Neuron (in vitro differentiated cells): ENCODE results near the gene HPCAL4.

Experiments
- H2AFZ ChIP-seq: one replicate; pipeline ENCODE4 v1.6.1; 2013; ENCODE audit warnings: low read depth, mild to moderate bottlenecking, inconsistent platforms, low read length, moderate library complexity
- H3K27me3 ChIP-seq: one replicate; pipeline ENCODE4 v1.6.1; 2013; ENCODE audit warnings: low read length; ENCODE audit not compliant: insufficient read depth
- H3K36me3 ChIP-seq: one replicate; pipeline ENCODE4 v1.6.1; 2013; ENCODE audit warnings: low read length; ENCODE audit not compliant: insufficient read depth
- H3K4me1 ChIP-seq: one replicate; pipeline ENCODE4 v1.6.1; 2013; ENCODE audit warnings: low read length; ENCODE audit not compliant: insufficient read depth
- H3K4me3 ChIP-seq: 2 replicates; pipeline ENCODE4 v1.5.1; 2013; ENCODE audit warnings: mild to moderate bottlenecking, low read length, moderate library complexity
- H3K9me3 ChIP-seq: one replicate; pipeline ENCODE4 v1.6.1; 2013; ENCODE audit warnings: low read length

The HPCAL4 gene

DNA sequence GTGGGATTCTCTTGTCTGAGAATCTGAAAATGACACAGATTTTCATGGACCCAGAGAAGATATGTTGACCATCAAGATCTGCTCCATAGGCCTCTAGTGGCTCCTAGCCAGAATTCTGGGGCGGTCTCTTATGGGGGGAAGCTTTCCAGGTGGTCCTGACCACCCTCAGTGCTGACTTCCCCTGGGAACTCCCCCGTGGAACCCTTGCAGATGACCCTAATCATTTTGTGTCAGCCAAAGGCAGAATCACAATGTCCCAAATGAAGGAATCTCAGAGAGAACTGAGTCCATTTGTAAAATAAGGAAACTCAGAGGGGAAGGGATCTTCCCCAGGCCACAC lies 55.4 kb downstream of the HPCAL4 start:
- peaks cover 9% of the 10 kb centered on the region for H3K9me3 ChIP-seq
- peaks cover 76% of the 10 kb centered on the region for H3K27me3 ChIP-seq
- no peaks in the 10 kb centered on the region for H3K36me3 ChIP-seq
- H2AFZ ChIP-seq: no peak overlapping the region
- no peak overlapping the region for H3K4me3 ChIP-seq
- H3K4me1 ChIP-seq: peaks cover 6% of the 10 kb centered on the region

DNA sequence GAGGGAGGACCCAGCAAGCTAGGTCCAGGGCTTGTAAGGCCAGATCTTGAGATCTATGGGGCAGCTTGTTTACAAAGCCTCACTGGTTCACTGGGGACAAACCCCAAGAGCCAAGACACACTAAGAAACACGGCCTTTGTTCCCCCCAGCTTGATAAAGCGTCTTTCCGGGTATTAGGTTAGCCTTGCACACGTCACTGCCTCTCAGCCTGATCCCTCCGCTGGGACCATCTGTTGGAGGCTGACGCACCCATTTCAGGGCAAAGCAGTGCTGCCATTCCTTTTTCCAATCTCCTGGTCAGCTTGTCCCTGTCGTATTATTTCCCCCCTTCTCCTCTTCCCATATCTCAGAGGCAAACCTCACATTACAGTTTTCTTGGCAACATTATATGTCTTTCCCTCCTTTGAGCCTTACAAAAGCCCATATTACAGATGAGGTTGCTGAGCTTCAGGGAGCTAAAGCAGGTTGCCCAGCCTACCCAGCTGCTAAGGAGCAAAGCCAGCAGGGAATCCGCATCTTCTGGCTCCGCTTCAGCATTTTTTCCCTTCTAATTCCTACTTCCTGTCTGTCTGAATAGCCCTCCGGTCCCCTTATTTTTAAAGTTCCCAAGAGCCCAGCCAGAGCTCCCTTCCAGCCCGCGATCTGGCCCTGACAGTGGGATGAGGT lies 55.9 kb downstream of the HPCAL4 start:
- Histone ChIP-seq H3K9me3 (peaks cover 9% of the 10 kb centered on the region), H2AFZ (no peak overlapping the region), H3K27me3 (peaks cover 71% of the 10 kb centered on the region), H3K36me3 (no peaks in the 10 kb centered on the region), H3K4me3 (no peak overlapping the region), H3K4me1 (peaks cover 6% of the 10 kb centered on the region)

DNA sequence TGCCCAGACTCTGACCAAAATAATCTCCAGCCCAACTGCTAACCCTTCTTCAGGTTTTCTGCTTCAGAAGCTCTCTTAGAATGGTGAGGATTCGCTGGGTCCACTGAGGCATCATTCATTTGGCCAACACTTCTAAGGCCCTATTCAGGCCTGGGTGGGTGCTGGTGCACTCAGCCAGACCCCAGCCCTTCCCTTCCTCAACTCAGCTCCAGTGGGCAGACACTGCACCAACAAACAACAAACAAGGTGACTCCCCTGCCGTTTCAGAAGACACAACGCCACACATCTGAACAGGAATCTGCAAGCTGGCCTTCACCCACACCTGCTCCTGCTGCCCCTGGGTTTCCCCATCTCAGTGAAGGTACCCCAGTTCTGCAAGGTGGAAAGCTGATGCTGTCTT lies 57.8 kb downstream of the HPCAL4 start:
- Histone ChIP-seq H2AFZ (peak overlapping the region; percentile 67), H3K4me1 (peaks cover 6% of the 10 kb centered on the region), H3K36me3 (no peaks in the 10 kb centered on the region), H3K27me3 (peaks cover 58% of the 10 kb centered on the region), H3K4me3 (no peak overlapping the region), H3K9me3 (no peaks in the 10 kb centered on the region)

DNA sequence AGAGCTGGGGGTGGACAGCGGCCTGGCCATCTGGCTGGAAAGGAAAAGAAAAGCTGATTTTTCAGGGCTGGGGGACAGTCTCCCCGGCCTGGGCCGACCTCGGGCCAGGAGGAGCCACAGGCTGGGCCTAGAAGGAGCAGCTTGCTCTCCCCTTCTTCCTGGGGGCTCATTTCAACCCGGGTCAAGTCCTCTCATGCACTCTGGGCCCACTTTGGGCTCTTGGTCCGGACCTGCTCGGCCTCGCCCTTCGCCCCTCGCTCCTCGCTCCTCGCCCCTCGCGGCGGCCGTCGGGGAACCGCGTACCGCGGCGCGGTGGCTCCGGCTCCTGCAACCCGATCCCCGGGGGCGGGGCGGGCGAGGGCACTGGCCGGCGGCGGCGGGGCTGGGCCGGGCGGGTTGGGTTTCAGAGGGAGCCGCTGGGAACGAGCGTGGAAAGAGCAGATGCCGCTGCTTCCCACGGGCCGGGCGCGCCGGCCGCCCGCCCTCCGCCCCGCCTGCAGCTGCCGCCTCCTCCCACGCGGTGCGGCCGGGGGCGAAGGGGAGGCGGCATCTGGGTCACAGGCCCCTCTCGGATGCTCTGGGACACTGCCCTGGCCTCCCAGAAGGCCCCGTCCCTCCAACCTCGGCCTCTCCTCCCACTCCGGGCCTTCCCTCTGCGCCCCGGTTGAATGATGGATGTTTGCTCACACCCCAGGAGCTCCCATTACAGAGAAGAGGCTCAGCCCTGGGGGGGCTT lies 58.4 kb downstream of the HPCAL4 start:
- H3K4me3 ChIP-seq: no peak overlapping the region
- H3K4me1 ChIP-seq: peaks cover 6% of the 10 kb centered on the region
- H3K9me3 ChIP-seq: no peaks in the 10 kb centered on the region
- no peaks in the 10 kb centered on the region for H3K36me3 ChIP-seq
- peaks cover 52% of the 10 kb centered on the region for H3K27me3 ChIP-seq
- peak overlapping the region; percentile 67 for H2AFZ ChIP-seq

DNA sequence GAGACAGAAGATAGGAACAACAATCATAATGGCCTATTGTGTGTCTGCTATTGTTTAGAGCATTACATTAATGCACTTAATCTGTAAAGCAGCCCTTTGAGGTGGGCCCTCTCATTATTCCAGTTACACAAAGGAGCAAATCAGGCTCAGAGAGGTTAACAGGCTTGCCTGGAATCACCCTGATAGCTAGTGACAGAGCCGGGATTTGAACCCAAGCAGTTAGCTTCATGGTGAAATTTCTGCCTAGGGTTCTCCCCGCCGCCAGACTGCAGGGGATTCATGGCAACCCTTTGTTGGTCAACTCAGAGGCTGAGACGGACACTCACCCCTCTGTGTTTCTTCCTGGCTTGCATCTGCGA lies 58.9 kb downstream of the HPCAL4 start:
- H3K9me3 ChIP-seq: no peaks in the 10 kb centered on the region
- H3K4me3 ChIP-seq: no peak overlapping the region
- H2AFZ ChIP-seq: no peak overlapping the region
- H3K27me3 ChIP-seq: peaks cover 51% of the 10 kb centered on the region
- no peaks in the 10 kb centered on the region for H3K36me3 ChIP-seq
- peaks cover 6% of the 10 kb centered on the region for H3K4me1 ChIP-seq

DNA sequence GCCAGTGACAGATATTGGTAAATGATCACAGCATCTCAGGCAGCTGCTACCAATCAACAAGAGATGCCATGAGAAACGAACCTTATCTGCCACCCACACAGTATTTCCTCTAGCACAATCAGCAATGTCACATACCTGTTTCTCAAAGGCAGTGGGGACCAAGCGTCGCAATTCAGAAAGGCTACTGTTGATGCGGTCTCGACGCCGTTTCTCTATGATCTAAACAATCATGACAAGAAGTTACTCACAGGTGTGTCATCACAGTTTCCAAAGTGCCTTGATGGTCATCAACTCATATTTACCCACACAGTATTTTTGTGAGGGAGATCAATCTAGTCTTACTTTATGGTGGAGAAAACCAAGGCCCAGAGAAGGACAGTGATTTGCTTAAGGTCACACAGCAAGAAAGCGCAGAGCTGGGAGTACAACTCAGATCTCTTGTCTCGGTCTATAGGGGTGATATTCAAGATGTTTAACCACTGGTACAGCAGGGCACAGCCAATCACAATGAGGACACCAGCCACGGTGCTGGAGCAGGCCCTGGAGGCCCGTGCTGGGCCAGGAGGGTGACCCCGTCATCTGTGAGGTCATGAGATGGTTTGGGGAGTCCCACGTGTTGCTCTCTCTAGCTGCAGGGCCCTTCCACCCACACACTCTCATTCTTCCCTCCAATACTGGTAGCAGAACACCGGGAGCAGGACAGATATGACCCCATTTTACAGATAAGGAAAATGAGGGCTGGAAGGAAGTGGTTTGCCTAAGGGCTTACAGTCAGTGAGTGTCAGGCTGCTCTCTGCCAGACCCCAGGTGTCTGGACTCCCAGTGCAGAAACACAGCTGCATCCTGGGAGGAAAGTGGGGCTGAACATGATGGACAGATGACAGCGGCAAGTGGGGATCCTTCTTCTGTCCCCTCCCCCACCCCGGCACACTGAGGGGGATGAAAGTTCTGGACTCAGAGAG lies 59.6 kb downstream of the HPCAL4 start:
- Histone ChIP-seq H3K4me3 (no peak overlapping the region), H3K9me3 (no peaks in the 10 kb centered on the region), H3K4me1 (peaks cover 6% of the 10 kb centered on the region), H2AFZ (no peak overlapping the region), H3K36me3 (no peaks in the 10 kb centered on the region), H3K27me3 (peaks cover 50% of the 10 kb centered on the region)

DNA sequence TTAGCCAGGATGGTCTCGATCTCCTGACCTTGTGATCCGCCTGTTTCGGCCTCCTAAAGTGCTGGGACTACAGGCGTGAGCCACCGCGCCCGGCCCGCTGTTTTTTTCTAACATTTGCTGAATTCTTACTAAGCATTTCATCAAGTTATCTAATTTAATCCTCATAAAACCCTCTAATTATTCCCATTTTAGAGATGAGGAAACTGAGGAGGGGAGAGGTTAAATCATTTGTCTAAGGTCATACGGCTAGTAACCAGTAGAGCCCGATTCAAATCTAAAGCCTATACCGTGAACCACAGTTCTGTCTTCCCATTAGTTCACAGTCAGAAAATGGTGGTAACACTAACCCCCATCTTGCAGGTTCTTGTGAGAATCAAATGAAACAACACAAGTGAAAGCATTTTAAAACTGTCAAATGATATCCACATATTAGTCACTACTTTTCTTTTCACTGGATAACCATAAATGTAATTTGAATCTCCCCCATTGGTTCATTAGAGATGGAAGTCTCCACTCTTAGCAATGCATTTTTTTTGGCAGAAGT lies 62.4 kb downstream of the HPCAL4 start:
- no peak overlapping the region for H2AFZ ChIP-seq
- H3K27me3 ChIP-seq: peaks cover 48% of the 10 kb centered on the region
- no peaks in the 10 kb centered on the region for H3K9me3 ChIP-seq
- H3K4me1 ChIP-seq: peaks cover 6% of the 10 kb centered on the region
- H3K4me3 ChIP-seq: no peak overlapping the region
- no peaks in the 10 kb centered on the region for H3K36me3 ChIP-seq
